ENCODE data around the gene SLC5A3. TPM values are rescaled to one million over a fixed set of nuclear protein-coding genes. Genes with fewer than 3 reads are reported as not detected.

Gene SLC5A3
- total RNA-seq (2022; extraction: Qiagen RNA extraction) = 2.3 to 3.0 TPM (median 2.6 TPM) in 5 replicates

GRCh38 chr21:34073032-34073748 is at the start of gene SLC5A3, which contains the start of gene MRPS6:
SLC5A3 (plus strand) TSS chr21:34073578; CDS start chr21:34095199, 21,621 bp downstream.
MRPS6 (plus strand) TSS chr21:34073578; CDS start chr21:34073701, 123 bp downstream.

Other genes with a start within 250 kb of the SLC5A3 start
- 141 to 152 TPM (median 147 TPM) in 5 replicates for gene ATP5PO, start 157.8 kb upstream of the SLC5A3 start, total RNA-seq (2022; extraction: Qiagen RNA extraction)
- 35.8 to 44.6 TPM (median 41.7 TPM) in 5 replicates for gene MRPS6, start within 50 bp of the SLC5A3 start, total RNA-seq (2022; extraction: Qiagen RNA extraction)

Data from A549 treated with Mapracorat at 1 μM for 4 hours (cell line).